Mucosa of descending colon (tissue), 3 donors: ENCODE data around the gene ZNF275. TPM values are rescaled to one million over a fixed set of nuclear protein-coding genes. Genes with fewer than 3 reads are reported as not detected.

Experiments
- ATAC-seq: fragments of 200-7000 bp; cut with Tn5 transposase; one replicate; pipeline ENCODE4 v1.9.1; 2020; ENCODE audit warnings: mild to moderate bottlenecking, moderate library complexity
- DNase-seq, 3 donors: peaks; one replicate each; pipeline ENCODE4 v3.0.0-alpha.2; 2020
- H3K36me3 ChIP-seq: fragments of 200-600 bp; one replicate; pipeline ENCODE4 v1.8.0; 2021; ENCODE audit warnings: low read depth, mild to moderate bottlenecking
- H3K4me1 ChIP-seq: fragments of 200-600 bp; one replicate; pipeline ENCODE4 v1.8.0; 2021; ENCODE audit warnings: low read depth, mild to moderate bottlenecking
- H3K4me3 ChIP-seq: fragments of 200-600 bp; one replicate; pipeline ENCODE4 v1.8.0; 2021; ENCODE audit warnings: mild to moderate bottlenecking
- H3K9me3 ChIP-seq: fragments of 200-600 bp; one replicate; pipeline ENCODE4 v1.8.0; 2021; ENCODE audit warnings: mild to moderate bottlenecking
- intact Hi-C, 2 donors: fragments of 100-400 bp; cut with DNase I in 1 of 2; cut with micrococcal nuclease in 1 of 2; formaldehyde crosslinking; loops; one replicate each; pipeline versions ENCODE4 v1.11.0 to v1.11.1; 2022; cut with DNase I, micrococcal nuclease
- total RNA-seq, 3 donors: library from RNA; stranded (reverse); fragmentation: NEBNext Ultra II Directional in 2 of 3; extraction: Animal tissue kit (Norgen Biotek cat#: 25700) in 2 of 3; gene quantifications; one replicate each; pipeline versions ENCODE4 v1.2.1 to v1.2.4, GENCODE V29; 2021 to 2023
- TF ChIP-seq, protein P1 (sequence below): fragments of 200-600 bp; IDR thresholded peaks from one replicate; pipeline ENCODE4 v1.8.0; 2022; ENCODE audit warnings: antibody characterized with exemption, mild to moderate bottlenecking
- donor health status: DM: no; HTN: no; CAD: no; lungs with moderate emphysema.
- donor health status: DM: no; HTN: no; CAD: no.
- donor health status: DM: no; HTN: yes; CAD: no.

The ZNF275 gene
- total RNA-seq, 3 donors from 2014 or later, result 5.2 to 10.0 (median 6.1) TPM

GRCh38 chrX:153370293-153371055 is 36.5 kb downstream of the ZNF275 start:
- no peak for DNase-seq
- TF ChIP-seq, protein P1, sequence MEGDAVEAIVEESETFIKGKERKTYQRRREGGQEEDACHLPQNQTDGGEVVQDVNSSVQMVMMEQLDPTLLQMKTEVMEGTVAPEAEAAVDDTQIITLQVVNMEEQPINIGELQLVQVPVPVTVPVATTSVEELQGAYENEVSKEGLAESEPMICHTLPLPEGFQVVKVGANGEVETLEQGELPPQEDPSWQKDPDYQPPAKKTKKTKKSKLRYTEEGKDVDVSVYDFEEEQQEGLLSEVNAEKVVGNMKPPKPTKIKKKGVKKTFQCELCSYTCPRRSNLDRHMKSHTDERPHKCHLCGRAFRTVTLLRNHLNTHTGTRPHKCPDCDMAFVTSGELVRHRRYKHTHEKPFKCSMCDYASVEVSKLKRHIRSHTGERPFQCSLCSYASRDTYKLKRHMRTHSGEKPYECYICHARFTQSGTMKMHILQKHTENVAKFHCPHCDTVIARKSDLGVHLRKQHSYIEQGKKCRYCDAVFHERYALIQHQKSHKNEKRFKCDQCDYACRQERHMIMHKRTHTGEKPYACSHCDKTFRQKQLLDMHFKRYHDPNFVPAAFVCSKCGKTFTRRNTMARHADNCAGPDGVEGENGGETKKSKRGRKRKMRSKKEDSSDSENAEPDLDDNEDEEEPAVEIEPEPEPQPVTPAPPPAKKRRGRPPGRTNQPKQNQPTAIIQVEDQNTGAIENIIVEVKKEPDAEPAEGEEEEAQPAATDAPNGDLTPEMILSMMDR, result no peak
- intact Hi-C loops, result no loop called here
- H3K9me3 ChIP-seq, result no peaks in the 10 kb centered on the region
- no peak overlapping the region for H3K4me3 ChIP-seq
- H3K4me1 ChIP-seq, result no peaks in the 10 kb centered on the region
- H3K36me3 ChIP-seq, result no peaks in the 10 kb centered on the region
- no peak for ATAC-seq

DNA sequence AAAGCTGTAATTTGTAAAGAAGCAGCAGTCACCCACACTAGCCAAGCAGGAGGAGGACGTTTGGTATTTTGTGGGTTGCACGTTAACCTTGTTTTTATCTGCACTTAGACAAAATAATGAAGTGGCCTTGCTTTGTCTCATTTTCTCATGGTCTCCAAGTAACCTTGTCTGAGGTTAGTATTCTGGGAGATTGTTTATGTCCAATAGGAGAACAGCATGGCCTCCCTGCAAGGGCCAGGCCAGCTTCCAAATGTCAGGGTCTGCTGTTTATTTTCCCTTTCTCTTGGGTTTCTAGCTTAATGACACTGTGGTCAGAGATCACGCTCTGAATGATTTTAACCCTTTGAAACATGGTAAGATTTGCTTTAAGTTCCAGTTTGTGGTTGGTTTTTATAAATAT is 37.3 kb downstream of the ZNF275 start:
- Histone ChIP-seq H3K4me1 (no peaks in the 10 kb centered on the region), H3K4me3 (no peak overlapping the region), H3K36me3 (no peaks in the 10 kb centered on the region), H3K9me3 (no peaks in the 10 kb centered on the region)
- intact Hi-C loops, result no loop called here
- ATAC-seq (no peak), DNase-seq (no peak)
- TF ChIP-seq, protein P1, result no peak

DNA sequence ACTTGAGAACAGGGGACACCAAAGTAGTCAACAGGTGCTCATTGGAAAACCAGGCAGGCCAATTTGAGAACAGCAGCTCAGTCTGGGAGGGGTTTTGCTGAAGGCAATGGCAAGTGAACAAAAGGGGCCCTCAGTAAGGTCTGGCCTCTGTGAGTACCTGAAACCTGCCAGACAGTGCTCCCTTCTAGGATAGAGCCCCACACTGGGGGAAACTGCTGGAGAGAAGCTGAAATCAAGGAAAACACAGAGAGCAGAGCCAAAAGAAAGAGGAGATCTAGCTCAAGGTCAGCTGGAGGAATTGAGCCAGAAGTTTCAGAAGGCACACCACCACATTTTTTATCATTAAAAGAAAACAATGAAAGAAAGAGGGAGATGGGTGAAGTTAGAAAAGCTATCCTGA is 39.0 kb downstream of the ZNF275 start:
- TF ChIP-seq, protein P1, result no peak
- Histone ChIP-seq H3K9me3 (no peaks in the 10 kb centered on the region), H3K36me3 (no peaks in the 10 kb centered on the region), H3K4me3 (no peak overlapping the region), H3K4me1 (no peaks in the 10 kb centered on the region)
- DNase-seq (no peak), ATAC-seq (no peak)
- intact Hi-C loops, result no loop called here

- intact Hi-C loops, result no loop called here
- TF ChIP-seq, protein P1, result no peak
- no peaks in the 10 kb centered on the region for H3K36me3 ChIP-seq
- no peak overlapping the region for H3K4me3 ChIP-seq
- no peak for ATAC-seq
- no peak for DNase-seq
- no peaks in the 10 kb centered on the region for H3K9me3 ChIP-seq
- H3K4me1 ChIP-seq, result no peaks in the 10 kb centered on the region
Observed at GRCh38 chrX:153374426-153374825, 40.5 kb downstream of the ZNF275 start.

GRCh38 chrX:153375571-153375970 is 41.6 kb downstream of the ZNF275 start:
- ATAC-seq (no peak), DNase-seq (no peak)
- Histone ChIP-seq H3K9me3 (no peaks in the 10 kb centered on the region), H3K4me3 (no peak overlapping the region), H3K4me1 (no peaks in the 10 kb centered on the region), H3K36me3 (no peaks in the 10 kb centered on the region)
- intact Hi-C loops, result no loop called here
- TF ChIP-seq, protein P1, result no peak
